Measurements from ENCODE around the gene BRPF1. TPM values are rescaled to one million over a fixed set of nuclear protein-coding genes. Genes with fewer than 3 reads are reported as not detected.

The BRPF1 gene
- polyA plus RNA-seq, 2 donors: 6.1 to 8.9 TPM

- Histone ChIP-seq H3K27me3 (ENCODE audit: control insufficient read depth in 1 of 2, insufficient read depth in 2 of 2, low read length in 2 of 2) (no peaks in the 10 kb centered on the region), H3K4me3 (ENCODE audit: low read depth in 1 of 2, low read length in 2 of 2) (peak overlapping the region; percentile 81 to 98), H3K27ac (ENCODE audit: low read depth in 2 of 2, low read length in 1 of 2) (peak overlapping the region; percentile 92 to 96), H3K9me3 (ENCODE audit: control insufficient read depth in 2 of 2, insufficient read depth in 1 of 2, low read depth in 1 of 2, low read length in 1 of 2) (no peaks in the 10 kb centered on the region), H3K36me3 (ENCODE audit: control insufficient read depth in 2 of 2, insufficient read depth in 2 of 2, low read length in 1 of 2) (peaks cover 7 to 12% of the 10 kb centered on the region in 2 donors), H3K4me1 (ENCODE audit: control insufficient read depth in 2 of 2, insufficient read depth in 2 of 2, low read length in 1 of 2) (peaks cover 6 to 7% of the 10 kb centered on the region in 2 donors)
- 13 to 15% methylated on average over 14 of the region's 14 CpGs for WGBS, 2 donors
These were observed 60.4 kb downstream of the BRPF1 start for GRCh38 chr3:9791790-9792404.

DNA sequence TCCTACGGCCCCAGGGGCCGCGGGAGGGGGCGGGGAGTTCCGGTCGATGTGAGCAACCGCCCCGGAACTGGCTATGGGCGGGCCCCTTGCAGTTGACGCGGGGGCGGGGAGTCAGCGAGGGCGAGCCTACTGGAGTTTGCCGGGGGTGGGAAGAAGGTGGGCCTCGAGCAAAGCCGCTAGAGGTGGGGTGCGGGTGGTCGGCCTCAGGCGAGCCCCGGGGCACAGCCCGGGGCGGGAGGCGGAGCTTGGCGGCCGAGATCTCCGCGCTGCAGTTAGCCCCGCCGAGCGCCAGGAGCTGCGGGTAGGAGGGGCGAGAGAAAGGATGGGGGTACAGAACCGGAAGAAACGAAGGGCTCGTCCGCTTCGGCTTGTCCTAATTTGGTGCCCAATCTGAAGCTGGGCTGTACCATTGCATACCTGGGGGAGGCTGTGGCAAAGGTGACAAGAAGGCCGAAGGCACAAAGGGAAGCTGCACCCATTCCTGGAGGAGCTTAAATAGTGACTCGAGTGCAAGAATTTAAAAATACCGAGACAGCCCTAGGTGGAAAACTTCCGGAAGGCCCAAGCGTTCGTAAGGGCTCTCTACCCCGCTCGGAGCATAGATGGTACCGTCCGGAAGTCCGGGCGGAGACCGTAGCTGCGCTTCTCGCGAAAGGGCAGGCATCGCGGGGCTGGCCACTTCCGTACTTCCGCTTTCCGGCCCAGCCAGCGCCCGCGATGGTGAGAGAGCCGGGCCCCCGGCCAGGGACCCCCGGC is 61.0 kb downstream of the BRPF1 start, which contains the start of the genes ARPC4 and TADA3:
Gene ARPC4, plus strand, starts transcription at position 678 of the 756 bp plus-strand sequence. Its CDS starts 40 bp downstream, at position 718.
Gene TADA3, minus strand, starts transcription at position 69 of the 756 bp plus-strand sequence. CDS start 1,007 bp downstream, outside the sequence.
- Histone ChIP-seq H3K36me3 (ENCODE audit: control insufficient read depth in 2 of 2, insufficient read depth in 2 of 2, low read length in 1 of 2) (peaks cover 10 to 15% of the 10 kb centered on the region in 2 donors), H3K4me3 (ENCODE audit: low read depth in 1 of 2, low read length in 2 of 2) (peak within 1 kb of the TSS; percentile 81 to 98), H3K9me3 (ENCODE audit: control insufficient read depth in 2 of 2, insufficient read depth in 1 of 2, low read depth in 1 of 2, low read length in 1 of 2) (no peaks in the 10 kb centered on the region), H3K27ac (ENCODE audit: low read depth in 2 of 2, low read length in 1 of 2) (peak within 1 kb of the TSS; percentile 92 to 96), H3K27me3 (ENCODE audit: control insufficient read depth in 1 of 2, insufficient read depth in 2 of 2, low read length in 2 of 2) (no peaks in the 10 kb centered on the region), H3K4me1 (ENCODE audit: control insufficient read depth in 2 of 2, insufficient read depth in 2 of 2, low read length in 1 of 2) (peaks cover 6 to 7% of the 10 kb centered on the region in 2 donors)
- 0 to 1% methylated on average over 61 to 65 of the region's 65 CpGs for WGBS, 2 donors

DNA sequence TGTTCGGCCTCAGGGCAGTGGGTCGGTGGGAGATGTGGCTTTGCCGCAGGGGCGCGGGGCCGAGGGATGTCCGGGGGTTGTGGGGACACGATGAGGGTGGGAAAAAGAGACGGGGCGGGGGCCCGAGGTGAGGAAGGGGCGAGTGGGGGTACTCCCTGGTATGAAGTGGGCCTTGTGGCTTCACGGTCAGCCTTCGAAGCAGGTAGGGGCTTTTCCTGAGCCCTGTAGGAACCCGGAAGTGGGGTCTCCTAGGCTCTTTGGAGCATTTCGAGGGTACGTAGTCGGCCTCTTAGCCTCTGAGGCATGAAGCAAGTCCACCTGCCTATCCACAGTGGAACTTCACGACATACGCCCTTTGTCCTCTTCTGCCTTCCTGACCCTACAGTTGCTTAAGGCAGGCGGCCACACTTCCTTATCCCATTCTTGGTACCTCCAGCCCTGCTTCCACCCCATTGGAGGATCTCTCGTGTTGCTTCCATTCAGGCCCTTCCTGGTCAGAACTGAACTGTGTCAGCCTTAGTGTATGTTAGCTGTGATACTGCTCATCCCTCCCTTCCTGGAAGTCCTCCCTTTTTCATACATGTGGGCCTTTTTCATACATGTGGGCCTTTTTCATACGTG is 61.7 kb downstream of the BRPF1 start:
- 2 to 4% methylated on average over 19 to 23 of the region's 23 CpGs for WGBS, 2 donors
- H3K36me3 ChIP-seq (ENCODE audit: control insufficient read depth in 2 of 2, insufficient read depth in 2 of 2, low read length in 1 of 2): peaks cover 13 to 17% of the 10 kb centered on the region in 2 donors
- no peaks in the 10 kb centered on the region for H3K9me3 ChIP-seq (ENCODE audit: control insufficient read depth in 2 of 2, insufficient read depth in 1 of 2, low read depth in 1 of 2, low read length in 1 of 2)
- H3K4me1 ChIP-seq (ENCODE audit: control insufficient read depth in 2 of 2, insufficient read depth in 2 of 2, low read length in 1 of 2): peaks cover 6 to 7% of the 10 kb centered on the region in 2 donors
- peak overlapping the region; percentile 81 to 98 for H3K4me3 ChIP-seq (ENCODE audit: low read depth in 1 of 2, low read length in 2 of 2)
- no peaks in the 10 kb centered on the region for H3K27me3 ChIP-seq (ENCODE audit: control insufficient read depth in 1 of 2, insufficient read depth in 2 of 2, low read length in 2 of 2)
- peak overlapping the region; percentile 92 to 96 for H3K27ac ChIP-seq (ENCODE audit: low read depth in 2 of 2, low read length in 1 of 2)

- Histone ChIP-seq H3K36me3 (ENCODE audit: control insufficient read depth in 2 of 2, insufficient read depth in 2 of 2, low read length in 1 of 2) (peaks cover 12 to 15% of the 10 kb centered on the region in 2 donors), H3K4me1 (ENCODE audit: control insufficient read depth in 2 of 2, insufficient read depth in 2 of 2, low read length in 1 of 2) (peaks cover 6 to 7% of the 10 kb centered on the region in 2 donors), H3K4me3 (ENCODE audit: low read depth in 1 of 2, low read length in 2 of 2) (no peak overlapping the region), H3K27me3 (ENCODE audit: control insufficient read depth in 1 of 2, insufficient read depth in 2 of 2, low read length in 2 of 2) (no peaks in the 10 kb centered on the region), H3K27ac (ENCODE audit: low read depth in 2 of 2, low read length in 1 of 2) (no peak overlapping the region), H3K9me3 (ENCODE audit: control insufficient read depth in 2 of 2, insufficient read depth in 1 of 2, low read depth in 1 of 2, low read length in 1 of 2) (no peaks in the 10 kb centered on the region)
- 94% methylated on average over 11 of the region's 11 CpGs for WGBS, 2 donors
These were observed 62.9 kb downstream of the BRPF1 start for GRCh38 chr3:9794400-9794799.

DNA sequence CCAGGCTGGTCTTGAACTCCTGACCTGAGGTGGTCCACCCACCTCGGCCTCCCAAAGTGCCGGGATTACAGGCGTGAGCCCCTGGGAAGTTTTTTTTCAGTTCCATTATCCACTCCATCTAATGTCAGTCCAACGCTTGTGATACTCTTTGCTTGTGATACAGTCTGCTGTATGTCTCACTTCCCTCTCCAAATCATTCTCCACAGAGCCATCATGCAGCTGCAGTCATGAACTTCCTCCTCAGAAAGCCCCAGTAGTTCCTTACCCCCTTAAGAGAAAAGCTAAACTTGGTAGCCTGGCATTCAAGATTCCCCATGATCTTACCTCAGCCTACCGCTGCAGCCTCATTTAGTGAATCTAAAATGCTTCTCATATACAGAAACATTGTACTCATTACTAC is 63.7 kb downstream of the BRPF1 start:
- H3K4me3 ChIP-seq (ENCODE audit: low read depth in 1 of 2, low read length in 2 of 2): no peak overlapping the region
- H3K9me3 ChIP-seq (ENCODE audit: control insufficient read depth in 2 of 2, insufficient read depth in 1 of 2, low read depth in 1 of 2, low read length in 1 of 2): no peaks in the 10 kb centered on the region
- H3K36me3 ChIP-seq (ENCODE audit: control insufficient read depth in 2 of 2, insufficient read depth in 2 of 2, low read length in 1 of 2): peaks cover 12 to 17% of the 10 kb centered on the region in 2 donors
- no peak overlapping the region for H3K27ac ChIP-seq (ENCODE audit: low read depth in 2 of 2, low read length in 1 of 2)
- peaks cover 6 to 7% of the 10 kb centered on the region in 2 donors for H3K4me1 ChIP-seq (ENCODE audit: control insufficient read depth in 2 of 2, insufficient read depth in 2 of 2, low read length in 1 of 2)
- 80 to 85% methylated on average over 5 of the region's 5 CpGs for WGBS, 2 donors
- no peaks in the 10 kb centered on the region for H3K27me3 ChIP-seq (ENCODE audit: control insufficient read depth in 1 of 2, insufficient read depth in 2 of 2, low read length in 2 of 2)

DNA sequence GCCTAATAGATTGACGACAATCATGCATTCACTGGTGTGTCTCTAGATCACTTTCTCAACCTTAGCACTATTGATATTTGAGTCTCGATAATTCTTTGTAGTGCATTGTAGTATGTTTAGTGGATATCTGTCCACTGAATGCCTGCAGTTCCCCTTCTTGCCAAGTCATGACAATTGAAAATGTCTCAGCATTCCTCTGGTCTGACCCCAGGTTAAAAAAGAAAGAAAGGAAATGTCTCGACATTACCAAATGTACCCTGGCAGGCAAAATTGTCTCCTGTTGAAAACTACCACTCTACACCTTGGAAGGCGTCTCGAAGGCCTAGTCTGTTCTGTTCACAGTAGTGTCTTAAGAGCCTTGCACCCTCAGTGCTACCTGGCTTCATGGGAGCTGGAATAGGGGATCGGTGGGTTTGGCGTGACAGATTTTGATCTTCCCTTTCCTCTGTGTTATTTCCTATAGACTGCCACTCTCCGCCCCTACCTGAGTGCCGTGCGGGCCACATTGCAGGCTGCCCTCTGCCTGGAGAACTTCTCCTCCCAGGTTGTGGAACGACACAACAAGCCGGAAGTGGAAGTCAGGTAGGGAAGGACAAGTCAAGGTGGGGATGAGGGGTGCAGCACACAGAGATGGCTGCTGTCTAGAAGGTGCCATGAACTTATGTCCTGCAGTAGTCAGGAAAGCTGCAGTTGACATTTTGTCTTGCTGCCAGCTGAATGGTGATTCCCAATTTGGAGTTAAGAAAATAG is 65.8 kb downstream of the BRPF1 start:
- 90 to 91% methylated on average over 12 of the region's 12 CpGs for WGBS, 2 donors
- H3K27me3 ChIP-seq (ENCODE audit: control insufficient read depth in 1 of 2, insufficient read depth in 2 of 2, low read length in 2 of 2): no peaks in the 10 kb centered on the region
- H3K4me3 ChIP-seq (ENCODE audit: low read depth in 1 of 2, low read length in 2 of 2): no peak overlapping the region
- H3K4me1 ChIP-seq (ENCODE audit: control insufficient read depth in 2 of 2, insufficient read depth in 2 of 2, low read length in 1 of 2): no peaks in the 10 kb centered on the region
- H3K36me3 ChIP-seq (ENCODE audit: control insufficient read depth in 2 of 2, insufficient read depth in 2 of 2, low read length in 1 of 2): peaks cover 12 to 23% of the 10 kb centered on the region in 2 donors
- H3K27ac ChIP-seq (ENCODE audit: low read depth in 2 of 2, low read length in 1 of 2): no peak overlapping the region
- no peaks in the 10 kb centered on the region for H3K9me3 ChIP-seq (ENCODE audit: control insufficient read depth in 2 of 2, insufficient read depth in 1 of 2, low read depth in 1 of 2, low read length in 1 of 2)

Other genes with a start within 250 kb of the BRPF1 start
- under 1 TPM in 1 of 2 donors, not detected in 1; 0.02 TPM for gene LHFPL4, start 177.9 kb upstream of the BRPF1 start, polyA plus RNA-seq
- gene MTMR14, start 82.2 kb upstream of the BRPF1 start, polyA plus RNA-seq: 10 to 100 TPM; 13.5 to 17.2 TPM
- gene CPNE9, start 27.9 kb upstream of the BRPF1 start, polyA plus RNA-seq: under 1 TPM in 1 of 2 donors, not detected in 1; 0.05 TPM
- 1 to 10 TPM; 7.7 to 9.0 TPM for gene OGG1, start 18.2 kb downstream of the BRPF1 start, polyA plus RNA-seq
- 1 to 10 TPM; 6.5 to 8.1 TPM for gene CAMK1, start 38.2 kb downstream of the BRPF1 start, polyA plus RNA-seq
- gene TADA3, start 60.7 kb downstream of the BRPF1 start, polyA plus RNA-seq: 10 to 100 TPM; 22.9 to 29.9 TPM
- gene ARPC4, start 61.3 kb downstream of the BRPF1 start, polyA plus RNA-seq: 100 to 1,000 TPM in 1 of 2 donors, 10 to 100 TPM in 1; 52.8 to 114 TPM
- gene TTLL3, start 78.5 kb downstream of the BRPF1 start, polyA plus RNA-seq: 10 to 100 TPM; 14.5 to 31.2 TPM
- gene RPUSD3, start 112.3 kb downstream of the BRPF1 start, polyA plus RNA-seq: 10 to 100 TPM; 30.7 to 31.6 TPM
- under 1 TPM; 0.18 to 0.53 TPM for gene CIDEC, start 148.5 kb downstream of the BRPF1 start, polyA plus RNA-seq
- 10 to 100 TPM; 20.6 to 25.8 TPM for gene JAGN1, start 158.9 kb downstream of the BRPF1 start, polyA plus RNA-seq
- 10 to 100 TPM in 1 of 2 donors, 1 to 10 TPM in 1; 9.2 to 24.9 TPM for gene IL17RE, start 171.1 kb downstream of the BRPF1 start, polyA plus RNA-seq
- 10 to 100 TPM; 37.0 to 52.7 TPM for gene IL17RC, start 185.4 kb downstream of the BRPF1 start, polyA plus RNA-seq
- gene CRELD1, start 202.1 kb downstream of the BRPF1 start, polyA plus RNA-seq: 10 to 100 TPM; 12.1 to 24.2 TPM
- gene PRRT3, start 220.7 kb downstream of the BRPF1 start, polyA plus RNA-seq: 1 to 10 TPM; 1.0 to 2.0 TPM